ENCODE data around the gene SNAI3.

DNA sequence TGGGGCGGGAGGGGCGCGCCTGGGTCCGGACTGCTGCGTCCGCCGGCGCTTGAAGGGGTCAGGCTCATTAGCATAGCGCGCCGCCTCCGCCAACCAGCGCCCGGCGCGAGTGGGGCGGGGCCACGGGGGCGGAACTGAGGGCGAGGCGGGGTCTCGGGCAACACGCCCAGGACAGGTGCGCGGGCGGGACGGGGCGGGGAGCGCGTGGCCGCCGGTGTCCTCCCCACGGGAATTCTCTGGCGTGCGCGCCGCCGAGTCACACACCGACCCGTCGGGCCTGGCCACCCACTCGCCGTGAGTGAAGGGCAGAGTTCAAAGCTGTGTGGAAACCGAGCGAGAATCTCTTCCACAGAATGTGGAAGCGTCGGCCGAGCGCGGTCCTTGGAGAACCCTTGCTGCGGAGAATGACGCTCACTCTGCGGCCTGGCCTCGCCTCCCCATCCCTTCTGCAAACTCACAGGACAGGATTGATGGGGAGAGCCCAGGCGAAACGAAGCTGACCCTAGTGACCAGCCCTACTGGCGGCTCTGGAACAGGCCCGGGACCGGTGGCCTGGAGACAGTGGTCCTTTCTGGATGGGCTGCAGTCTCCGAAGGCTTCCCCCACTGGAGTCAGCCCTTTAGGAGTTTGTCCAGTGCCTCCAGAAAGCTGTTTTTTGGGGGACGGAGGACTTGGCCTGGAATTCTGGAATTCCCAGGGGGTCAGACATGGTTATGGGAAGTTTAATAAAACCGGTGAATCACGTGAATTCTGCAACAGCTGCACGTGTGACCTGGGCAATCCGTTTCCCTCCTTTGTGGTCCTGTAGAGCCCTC is at the start of gene SNAI3:
- no peak for TF ChIP-seq POLR2A (IDR thresholded peaks at IDR 0.05)
- no peak for TF ChIP-seq CTCF (IDR thresholded peaks at IDR 0.05)

Measured in gastroesophageal sphincter (tissue), 3 donors.